Endothelial cell of umbilical vein (primary cell): ENCODE results near the gene CTDSP1. TPM values are rescaled to one million over a fixed set of nuclear protein-coding genes. Genes with fewer than 3 reads are reported as not detected.

Experiments used
- BruUV-seq: library from RNA; stranded (reverse); fragments of 400-500 nt; replicated peaks from 2 replicates; lab custom pipeline; 2021; lab: Mats Ljungman, UMichigan
- CTCF ChIA-PET: fragments of 300-600, 350-600 bp; sonication (Branson Sonifier 250); formaldehyde crosslinking; loops from one replicate; lab custom pipeline; 2021; ENCODE audit warnings: antibody characterized with exemption, inconsistent platforms; lab: Charles Lee
- POLR2A ChIA-PET: fragments of 300-600, 350-600 bp; sonication (Branson Sonifier 250); formaldehyde crosslinking; loops from one replicate; lab custom pipeline; 2021; ENCODE audit warnings: antibody characterized with exemption, inconsistent platforms; lab: Charles Lee
- DNase-seq: peaks from one replicate; pipeline ENCODE4 v3.0.0-alpha.2; 2011; ENCODE audit warnings: low read depth, low spot score
- FAIRE-seq: peaks from 2 replicates; lab custom pipeline; 2011; peaks lifted over from hg19 to GRCh38; lab: Jason Lieb, UNC
- H2AFZ ChIP-seq: 2 replicates; pipeline ENCODE4 v1.6.0; 2012; ENCODE audit warnings: low read depth, low read length, control low read depth, inconsistent platforms
- H3K27ac ChIP-seq: 2 replicates; pipeline ENCODE4 v1.5.1; 2011; ENCODE audit warnings: low read depth, mild to moderate bottlenecking, control low read depth, low read length, moderate library complexity; ENCODE audit not compliant: insufficient read depth
- H3K27me3 ChIP-seq, 2 experiments: 2 replicates each; pipeline versions ENCODE4 v1.6.0 to v1.6.1; 2011; ENCODE audit warnings: low read length in 2 of 2, mixed read lengths in 1 of 2; ENCODE audit not compliant: control insufficient read depth in 2 of 2, insufficient read depth in 2 of 2
- H3K36me3 ChIP-seq, 2 experiments: 2 replicates in 1 of 2; 3 replicates in 1 of 2; pipeline ENCODE4 v1.5.1; 2011; ENCODE audit warnings: low read length in 2 of 2, mild to moderate bottlenecking in 1 of 2, moderate library complexity in 1 of 2; ENCODE audit not compliant: control insufficient read depth in 2 of 2, insufficient read depth in 2 of 2; ENCODE audit errors: extremely low read depth in 1 of 2
- H3K4me1 ChIP-seq: 3 replicates; pipeline ENCODE4 v1.5.1; 2011; ENCODE audit warnings: mild to moderate bottlenecking, low read length; ENCODE audit not compliant: control insufficient read depth, insufficient read depth; ENCODE audit errors: extremely low read depth
- H3K4me2 ChIP-seq: 2 replicates; pipeline ENCODE4 v1.6.1; 2011; ENCODE audit warnings: low read length, control low read depth, mixed read lengths; ENCODE audit not compliant: insufficient read depth
- H3K4me3 ChIP-seq, 3 experiments: fragments of 200-600 bp in 1 of 3; sonication (generic), shearing (Covaris generic) in 1 of 3; replicated peaks in 1 of 3; 2 replicates each; pipeline ENCODE4 v1.5.1; 2011 to 2016; ENCODE audit warnings: control low read depth in 3 of 3, low read length in 3 of 3, mild to moderate bottlenecking in 2 of 3, inconsistent platforms in 1 of 3, low read depth in 1 of 3, moderate library complexity in 1 of 3; ENCODE audit not compliant: insufficient read depth in 1 of 3
- H3K79me2 ChIP-seq: 2 replicates; pipeline ENCODE4 v1.6.0; 2012; ENCODE audit warnings: low read length, inconsistent platforms; ENCODE audit not compliant: control insufficient read depth, insufficient read depth
- H3K9ac ChIP-seq: replicated peaks from 2 replicates; pipeline ENCODE3; 2011; ENCODE audit warnings: low read length, control low read depth; ENCODE audit not compliant: insufficient read depth; ENCODE audit errors: extremely low read depth
- H3K9me1 ChIP-seq: replicated peaks from 3 replicates; pipeline ENCODE4 v1.6.0; 2011; ENCODE audit warnings: mild to moderate bottlenecking, low read length; ENCODE audit not compliant: control insufficient read depth, insufficient read depth; ENCODE audit errors: extremely low read depth
- H3K9me3 ChIP-seq: replicated peaks from 2 replicates; pipeline ENCODE4 v1.5.1; 2012; ENCODE audit warnings: low read length, inconsistent platforms; ENCODE audit not compliant: control insufficient read depth, insufficient read depth
- H4K20me1 ChIP-seq: replicated peaks from 2 replicates; pipeline ENCODE3; 2011; ENCODE audit warnings: mild to moderate bottlenecking, low read length; ENCODE audit not compliant: control insufficient read depth, insufficient read depth; ENCODE audit errors: extremely low read depth
- EZH2 ChIP-seq: IDR thresholded peaks from 2 replicates; pipeline ENCODE4 v1.6.1; 2012; ENCODE audit warnings: borderline replicate concordance, low read depth, mild to moderate bottlenecking, moderate library complexity, low read length, inconsistent platforms; ENCODE audit not compliant: severe bottlenecking
- FOS ChIP-seq: IDR thresholded peaks from 2 replicates; pipeline ENCODE4 v1.6.1; 2011; ENCODE audit warnings: mild to moderate bottlenecking, low read length, moderate library complexity, borderline replicate concordance; ENCODE audit not compliant: insufficient read depth
- GATA2 ChIP-seq: IDR thresholded peaks from 2 replicates; pipeline ENCODE4 v1.7.0; 2011; ENCODE audit warnings: low read depth, mild to moderate bottlenecking, moderate library complexity, mixed read lengths, low read length; ENCODE audit not compliant: insufficient read length, insufficient read depth
- JUN ChIP-seq: IDR thresholded peaks from 2 replicates; pipeline ENCODE4 v1.6.1; 2011; ENCODE audit warnings: borderline replicate concordance, low read depth; ENCODE audit not compliant: insufficient read length, insufficient read depth
- MYC ChIP-seq: IDR thresholded peaks from one replicate; pipeline ENCODE4 v1.6.1; 2011; ENCODE audit warnings: mild to moderate bottlenecking, low read depth, low read length
- POLR2A ChIP-seq: IDR thresholded peaks from 2 replicates; pipeline ENCODE4 v1.6.1; 2012; ENCODE audit warnings: low read depth, mild to moderate bottlenecking, control low read depth, low read length
- POLR2AphosphoS5 ChIP-seq: IDR thresholded peaks from 2 replicates; pipeline ENCODE4 v1.6.1; 2012; ENCODE audit warnings: low read depth, mild to moderate bottlenecking, control low read depth, low read length, moderate library complexity; ENCODE audit not compliant: insufficient read depth
- dilution Hi-C: fragments of 300-500 bp; cut with MboI; formaldehyde crosslinking; loops from one replicate; pipeline ENCODE4 v1.15.0; 2019; ENCODE audit warnings: low sequenced_read_pairs; ENCODE audit not compliant: extremely low pct_ligation_motif_present
- intact Hi-C: fragments of 100-400 bp; cut with micrococcal nuclease; formaldehyde crosslinking; loops from one replicate; pipeline ENCODE4 v1.10.0; 2022
- polyA plus RNA-seq, 4 experiments: library from polyadenylated mRNA; depleted of rRNA in 3 of 4; stranded (reverse) in 3 of 4; unstranded in 1 of 4; fragments of >200 nt; gene quantifications; 2 replicates each; pipeline versions ENCODE4 v1.2.1 to v1.2.3, GENCODE V29; 2011 to 2012; ENCODE audit warnings: missing spikeins in 1 of 4
- total RNA-seq: library from RNA; stranded (reverse); gene quantifications from 2 replicates; pipeline ENCODE4 v1.2.3, GENCODE V29; 2021
- TF ChIP-seq, protein P1 (sequence below), 2 donors: IDR thresholded peaks; 1 replicate in 1 of 2; 2 replicates in 1 of 2; pipeline ENCODE4 v1.5.1; 2011; ENCODE audit warnings: low read length in 2 of 2, mild to moderate bottlenecking in 2 of 2, moderate library complexity in 2 of 2, control low read depth in 1 of 2, inconsistent platforms in 1 of 2, low read depth in 1 of 2; ENCODE audit not compliant: insufficient read depth in 1 of 2; ENCODE audit errors: extremely low read depth in 1 of 2
- TF ChIP-seq, protein P2 (sequence below): IDR thresholded peaks from 2 replicates; pipeline ENCODE4 v1.6.1; 2011; ENCODE audit not compliant: insufficient read depth, insufficient read length

Gene CTDSP1
- total and polyA plus RNA-seq, 2 donors (not counting 3 experiments of a cell fraction or from before 2014, with no cell fraction given), result 86.1 to 112 TPM

DNA sequence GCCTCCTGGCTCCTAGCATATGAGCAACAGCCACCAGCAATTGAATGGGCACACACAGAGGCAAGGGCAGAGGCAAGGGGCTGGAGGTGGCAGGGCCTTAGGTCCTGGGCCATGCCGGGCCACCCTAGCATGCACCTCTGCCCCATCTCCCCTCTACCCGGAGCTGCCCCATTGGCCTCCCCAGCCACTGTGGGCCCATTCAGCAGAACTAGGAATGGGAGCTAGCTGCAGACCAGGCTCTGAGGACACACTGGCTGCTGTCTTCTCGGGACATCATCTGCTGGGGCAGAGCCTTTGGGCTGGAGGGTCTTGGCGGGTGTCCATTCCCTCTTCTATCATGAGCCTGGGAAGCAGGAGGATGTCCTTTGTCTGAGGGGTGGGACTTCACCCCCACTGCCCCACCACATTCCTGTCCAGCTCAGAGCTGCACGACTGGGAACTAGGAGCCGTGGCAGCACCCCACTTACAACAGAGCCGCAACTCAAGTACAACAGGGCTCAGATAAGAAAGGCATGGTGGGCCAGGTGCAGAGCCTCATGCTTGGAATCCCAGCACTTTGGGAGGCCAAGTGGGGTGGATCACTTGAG is 20.1 kb downstream of the CTDSP1 start:
- Histone ChIP-seq H3K9me1 (no peaks in the 10 kb centered on the region), H3K79me2 (no peaks in the 10 kb centered on the region), H3K9me3 (no peaks in the 10 kb centered on the region), H3K4me2 (no peak overlapping the region), H3K27ac (no peak overlapping the region), H2AFZ (no peak overlapping the region), H3K4me1 (no peaks in the 10 kb centered on the region), H3K36me3 (no peaks in the 10 kb centered on the region), H3K4me3 (no peak overlapping the region), H3K9ac (no peak overlapping the region), H4K20me1 (no peaks in the 10 kb centered on the region), H3K27me3 (no peaks in the 10 kb centered on the region)
- POLR2A ChIA-PET, result no interaction called here
- CTCF ChIA-PET, result no interaction called here
- dilution Hi-C loops (no loop called here), intact Hi-C loops (no loop called here)
- DNase-seq (no peak), FAIRE-seq (no peak)
- no TSS peak for BruUV-seq
- no peak for TF ChIP-seq EZH2
- TF ChIP-seq JUN, result no peak
- no peak for TF ChIP-seq POLR2A
- TF ChIP-seq GATA2, result no peak

DNA sequence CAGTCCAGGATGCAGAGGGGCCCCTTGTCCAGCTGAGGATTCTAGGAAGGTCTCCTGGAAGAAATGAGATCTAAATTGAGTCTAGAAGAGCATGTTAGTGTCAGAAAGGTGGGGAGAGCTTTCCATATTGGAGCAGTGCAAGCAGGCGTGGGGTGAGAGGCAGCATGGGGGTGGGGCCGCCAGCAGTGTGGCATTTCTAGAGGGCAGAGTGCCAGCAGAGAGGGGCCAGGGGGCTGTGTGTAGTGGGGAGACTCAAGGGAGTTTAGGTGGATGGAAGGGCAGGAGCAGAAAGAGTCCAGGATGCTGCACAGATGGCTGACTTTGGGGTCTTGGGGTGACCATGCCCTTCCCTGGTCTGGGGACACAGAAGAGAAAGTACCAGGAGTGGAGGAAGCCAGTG is 21.4 kb downstream of the CTDSP1 start:
- TF ChIP-seq MYC (no peak), POLR2AphosphoS5 (no peak), EZH2 (no peak), JUN (no peak), POLR2A (no peak), FOS (no peak), GATA2 (no peak)
- TF ChIP-seq, protein P1, sequence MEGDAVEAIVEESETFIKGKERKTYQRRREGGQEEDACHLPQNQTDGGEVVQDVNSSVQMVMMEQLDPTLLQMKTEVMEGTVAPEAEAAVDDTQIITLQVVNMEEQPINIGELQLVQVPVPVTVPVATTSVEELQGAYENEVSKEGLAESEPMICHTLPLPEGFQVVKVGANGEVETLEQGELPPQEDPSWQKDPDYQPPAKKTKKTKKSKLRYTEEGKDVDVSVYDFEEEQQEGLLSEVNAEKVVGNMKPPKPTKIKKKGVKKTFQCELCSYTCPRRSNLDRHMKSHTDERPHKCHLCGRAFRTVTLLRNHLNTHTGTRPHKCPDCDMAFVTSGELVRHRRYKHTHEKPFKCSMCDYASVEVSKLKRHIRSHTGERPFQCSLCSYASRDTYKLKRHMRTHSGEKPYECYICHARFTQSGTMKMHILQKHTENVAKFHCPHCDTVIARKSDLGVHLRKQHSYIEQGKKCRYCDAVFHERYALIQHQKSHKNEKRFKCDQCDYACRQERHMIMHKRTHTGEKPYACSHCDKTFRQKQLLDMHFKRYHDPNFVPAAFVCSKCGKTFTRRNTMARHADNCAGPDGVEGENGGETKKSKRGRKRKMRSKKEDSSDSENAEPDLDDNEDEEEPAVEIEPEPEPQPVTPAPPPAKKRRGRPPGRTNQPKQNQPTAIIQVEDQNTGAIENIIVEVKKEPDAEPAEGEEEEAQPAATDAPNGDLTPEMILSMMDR (IDR thresholded peaks at IDR 0.05; ENCODE audit: extremely low read depth in 1 of 2, insufficient read depth in 1 of 2, low read depth in 1 of 2, low read length in 2 of 2), result no peak
- TF ChIP-seq, protein P2, sequence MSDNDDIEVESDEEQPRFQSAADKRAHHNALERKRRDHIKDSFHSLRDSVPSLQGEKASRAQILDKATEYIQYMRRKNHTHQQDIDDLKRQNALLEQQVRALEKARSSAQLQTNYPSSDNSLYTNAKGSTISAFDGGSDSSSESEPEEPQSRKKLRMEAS, result no peak
- H3K9me3 ChIP-seq, result no peaks in the 10 kb centered on the region
- no peaks in the 10 kb centered on the region for H4K20me1 ChIP-seq
- no peaks in the 10 kb centered on the region for H3K36me3 ChIP-seq
- H3K27me3 ChIP-seq, result no peaks in the 10 kb centered on the region
- ChIA-PET CTCF (no interaction called here), POLR2A (no interaction called here)
- FAIRE-seq (no peak), DNase-seq (no peak)
- H3K4me2 ChIP-seq, result no peak overlapping the region
- no peak overlapping the region for H3K9ac ChIP-seq
- dilution Hi-C loops (no loop called here), intact Hi-C loops (no loop called here)
- H3K4me1 ChIP-seq, result no peaks in the 10 kb centered on the region
- no peaks in the 10 kb centered on the region for H3K9me1 ChIP-seq
- H2AFZ ChIP-seq, result no peak overlapping the region
- H3K4me3 ChIP-seq, result no peak overlapping the region
- H3K79me2 ChIP-seq, result no peaks in the 10 kb centered on the region
- BruUV-seq, result no TSS peak
- H3K27ac ChIP-seq, result no peak overlapping the region
